ENCODE measurements around the gene NLRP1. TPM values are rescaled to one million over a fixed set of nuclear protein-coding genes. Genes with fewer than 3 reads are reported as not detected.

NLRP1 gene
- total RNA-seq = 33.2 TPM
- long read RNA-seq, full-length matches to known transcripts = 7 of 71 reads
- long read RNA-seq, partial matches to known transcripts = 29 of 71 reads
- long read RNA-seq, other reads (novel, unspliced or antisense) = 35 of 71 reads

DNA sequence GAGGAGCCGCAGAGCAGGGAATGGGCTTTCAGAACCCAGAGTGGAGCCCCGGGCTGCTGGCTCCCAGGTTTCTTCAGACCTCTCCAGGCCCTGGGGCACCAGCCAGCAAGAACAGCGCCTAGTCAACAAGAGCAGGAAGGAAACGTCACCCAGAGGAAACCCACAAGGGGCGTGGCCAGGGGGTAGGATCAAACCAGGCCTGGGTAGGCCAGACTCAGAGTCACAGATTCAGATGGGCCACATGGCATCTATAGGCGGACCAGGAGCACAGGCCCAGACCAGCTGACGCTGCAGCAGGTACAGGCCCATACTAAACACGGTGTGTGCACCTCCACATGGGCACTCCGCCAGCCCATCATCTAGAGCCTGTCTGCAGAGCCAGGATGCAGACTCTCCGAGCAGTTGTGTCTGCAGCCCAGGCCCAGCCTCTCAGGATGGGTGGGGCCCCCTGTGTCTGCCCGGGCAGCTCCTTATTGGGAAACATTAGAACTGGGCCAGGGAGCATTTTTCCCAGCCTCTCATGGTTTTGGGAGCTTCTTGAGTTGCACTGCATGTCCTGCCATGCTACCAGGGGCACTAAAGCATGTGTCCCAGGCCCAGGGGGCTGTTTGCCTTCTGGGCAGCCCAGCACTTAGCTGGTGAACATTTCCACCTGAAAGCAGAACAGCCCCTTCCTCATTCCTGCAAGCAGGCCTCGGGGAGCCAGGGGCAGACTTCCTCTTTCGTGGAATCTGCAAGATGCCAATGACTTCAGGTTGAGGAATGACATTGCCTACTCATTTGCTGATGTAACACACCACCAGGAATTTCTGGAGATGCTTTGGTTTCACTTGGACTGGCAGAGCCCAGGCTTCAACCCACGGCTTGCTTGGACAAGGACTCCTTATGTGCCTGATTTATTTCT lies at the start of gene NLRP1:
Gene NLRP1 (minus strand): TSS at position 127 of the 904 bp plus-strand sequence. CDS start 552 bp downstream, outside the sequence.
- Histone ChIP-seq H3K27me3 (no peaks in the 10 kb centered on the region), H3K27ac (peak within 1 kb of the TSS; percentile 87), H3K4me3 (peak within 1 kb of the TSS; percentile 60), H3K36me3 (peaks cover 23% of the 10 kb centered on the region), H3K4me1 (peaks cover 35% of the 10 kb centered on the region), H3K9me3 (no peaks in the 10 kb centered on the region)
- DNase-seq (peak; percentile 93), ATAC-seq (peak; percentile 93)
- TF ChIP-seq, protein P1, sequence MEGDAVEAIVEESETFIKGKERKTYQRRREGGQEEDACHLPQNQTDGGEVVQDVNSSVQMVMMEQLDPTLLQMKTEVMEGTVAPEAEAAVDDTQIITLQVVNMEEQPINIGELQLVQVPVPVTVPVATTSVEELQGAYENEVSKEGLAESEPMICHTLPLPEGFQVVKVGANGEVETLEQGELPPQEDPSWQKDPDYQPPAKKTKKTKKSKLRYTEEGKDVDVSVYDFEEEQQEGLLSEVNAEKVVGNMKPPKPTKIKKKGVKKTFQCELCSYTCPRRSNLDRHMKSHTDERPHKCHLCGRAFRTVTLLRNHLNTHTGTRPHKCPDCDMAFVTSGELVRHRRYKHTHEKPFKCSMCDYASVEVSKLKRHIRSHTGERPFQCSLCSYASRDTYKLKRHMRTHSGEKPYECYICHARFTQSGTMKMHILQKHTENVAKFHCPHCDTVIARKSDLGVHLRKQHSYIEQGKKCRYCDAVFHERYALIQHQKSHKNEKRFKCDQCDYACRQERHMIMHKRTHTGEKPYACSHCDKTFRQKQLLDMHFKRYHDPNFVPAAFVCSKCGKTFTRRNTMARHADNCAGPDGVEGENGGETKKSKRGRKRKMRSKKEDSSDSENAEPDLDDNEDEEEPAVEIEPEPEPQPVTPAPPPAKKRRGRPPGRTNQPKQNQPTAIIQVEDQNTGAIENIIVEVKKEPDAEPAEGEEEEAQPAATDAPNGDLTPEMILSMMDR (IDR thresholded peaks at IDR 0.05) = no peak
- intact Hi-C loops (cut with DNase I) = loop anchor here (5.0 kb wide), 2 partner anchors 833 to 848 kb away; no protein-coding TSS in a partner anchor

GRCh38 chr17:5631958-5632590 lies 47.8 kb upstream of the NLRP1 start:
- no peaks in the 10 kb centered on the region for H3K4me1 ChIP-seq
- no peak overlapping the region for H3K4me3 ChIP-seq
- ATAC-seq (no peak), DNase-seq (no peak)
- TF ChIP-seq, protein P1 (IDR thresholded peaks at IDR 0.05) = no peak
- peaks cover 10% of the 10 kb centered on the region for H3K27me3 ChIP-seq
- intact Hi-C loops (cut with DNase I) = no loop called here
- H3K27ac ChIP-seq = no peak overlapping the region
- no peaks in the 10 kb centered on the region for H3K9me3 ChIP-seq
- H3K36me3 ChIP-seq = no peaks in the 10 kb centered on the region

DNA sequence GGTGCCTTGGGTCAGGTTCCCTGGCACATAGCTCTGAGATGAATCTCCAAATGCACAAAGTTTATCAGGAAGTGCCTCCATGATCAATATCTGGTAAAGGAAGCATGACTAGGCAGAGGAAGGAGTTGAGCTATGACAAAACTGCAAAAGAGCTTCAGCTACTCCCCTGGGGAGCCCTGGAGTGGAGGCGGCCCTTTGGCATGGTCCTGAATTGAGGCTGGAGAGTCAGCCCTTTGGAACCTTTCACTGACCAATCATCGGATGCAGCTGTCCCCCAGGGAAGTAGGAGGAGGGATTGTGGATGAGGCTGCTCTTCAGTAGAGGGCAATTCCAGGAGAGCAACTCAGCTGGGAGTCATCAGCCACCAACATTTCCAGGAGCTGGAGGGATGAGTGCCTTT lies 46.1 kb upstream of the NLRP1 start:
- H3K9me3 ChIP-seq = no peaks in the 10 kb centered on the region
- intact Hi-C loops (cut with DNase I) = no loop called here
- H3K4me1 ChIP-seq = no peaks in the 10 kb centered on the region
- no peaks in the 10 kb centered on the region for H3K36me3 ChIP-seq
- DNase-seq (no peak), ATAC-seq (no peak)
- H3K27ac ChIP-seq = no peak overlapping the region
- TF ChIP-seq, protein P1 (IDR thresholded peaks at IDR 0.05) = no peak
- H3K4me3 ChIP-seq = no peak overlapping the region
- peaks cover 10% of the 10 kb centered on the region for H3K27me3 ChIP-seq

GRCh38 chr17:5629128-5629527 lies 44.8 kb upstream of the NLRP1 start:
- intact Hi-C loops (cut with DNase I) = no loop called here
- ATAC-seq = no peak
- H3K9me3 ChIP-seq = no peaks in the 10 kb centered on the region

DNA sequence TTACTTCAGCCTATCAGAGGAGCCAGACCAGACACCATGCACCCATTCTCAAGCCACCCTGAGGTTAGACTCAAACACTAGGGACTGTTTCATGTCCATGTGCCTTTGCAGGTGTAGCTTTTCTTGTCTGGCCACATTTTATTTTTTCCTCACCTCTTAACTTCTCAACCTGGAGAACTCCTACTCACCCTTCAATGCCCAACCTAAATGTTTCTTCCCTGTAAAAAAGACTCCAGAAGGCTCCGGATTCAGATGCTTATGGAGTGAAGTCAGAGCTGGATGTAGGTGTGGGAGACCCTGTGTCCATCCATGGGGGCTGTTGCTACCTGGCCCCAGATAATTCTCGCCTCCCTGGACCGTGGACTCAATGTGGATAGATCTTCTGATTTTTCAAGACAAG lies 44.0 kb upstream of the NLRP1 start:
- Histone ChIP-seq H3K27me3 (peaks cover 10% of the 10 kb centered on the region), H3K27ac (no peak overlapping the region), H3K9me3 (no peaks in the 10 kb centered on the region), H3K4me3 (no peak overlapping the region), H3K4me1 (no peaks in the 10 kb centered on the region), H3K36me3 (no peaks in the 10 kb centered on the region)
- DNase-seq = no peak
- intact Hi-C loops (cut with DNase I) = no loop called here
- no peak for ATAC-seq
- TF ChIP-seq, protein P1 (IDR thresholded peaks at IDR 0.05) = no peak

More at GRCh38 chr17:5629128-5629527, 44.8 kb upstream of the NLRP1 start:
- TF ChIP-seq, protein P1 (IDR thresholded peaks at IDR 0.05) = no peak
- Histone ChIP-seq H3K4me3 (no peak overlapping the region), H3K4me1 (no peaks in the 10 kb centered on the region), H3K27ac (no peak overlapping the region), H3K36me3 (no peaks in the 10 kb centered on the region), H3K27me3 (peaks cover 10% of the 10 kb centered on the region)
- no peak for DNase-seq

Measured in upper lobe of right lung (tissue), 1 donor.